ENCODE measurements around the gene CA7. TPM values are rescaled to one million over a fixed set of nuclear protein-coding genes. Genes with fewer than 3 reads are reported as not detected.

The CA7 gene
- total RNA-seq, 1 donor from 2014 or later, result not detected

GRCh38 chr16:66881560-66881959 lies 37.3 kb downstream of the CA7 start:
- Mint-ChIP-seq H3K27ac (ENCODE audit: unreplicated experiment) (no peak overlapping the region), H3K27me3 (ENCODE audit: low read depth) (no peaks in the 10 kb centered on the region)
- TF ChIP-seq, protein P1, sequence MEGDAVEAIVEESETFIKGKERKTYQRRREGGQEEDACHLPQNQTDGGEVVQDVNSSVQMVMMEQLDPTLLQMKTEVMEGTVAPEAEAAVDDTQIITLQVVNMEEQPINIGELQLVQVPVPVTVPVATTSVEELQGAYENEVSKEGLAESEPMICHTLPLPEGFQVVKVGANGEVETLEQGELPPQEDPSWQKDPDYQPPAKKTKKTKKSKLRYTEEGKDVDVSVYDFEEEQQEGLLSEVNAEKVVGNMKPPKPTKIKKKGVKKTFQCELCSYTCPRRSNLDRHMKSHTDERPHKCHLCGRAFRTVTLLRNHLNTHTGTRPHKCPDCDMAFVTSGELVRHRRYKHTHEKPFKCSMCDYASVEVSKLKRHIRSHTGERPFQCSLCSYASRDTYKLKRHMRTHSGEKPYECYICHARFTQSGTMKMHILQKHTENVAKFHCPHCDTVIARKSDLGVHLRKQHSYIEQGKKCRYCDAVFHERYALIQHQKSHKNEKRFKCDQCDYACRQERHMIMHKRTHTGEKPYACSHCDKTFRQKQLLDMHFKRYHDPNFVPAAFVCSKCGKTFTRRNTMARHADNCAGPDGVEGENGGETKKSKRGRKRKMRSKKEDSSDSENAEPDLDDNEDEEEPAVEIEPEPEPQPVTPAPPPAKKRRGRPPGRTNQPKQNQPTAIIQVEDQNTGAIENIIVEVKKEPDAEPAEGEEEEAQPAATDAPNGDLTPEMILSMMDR (conservative IDR thresholded peaks at IDR 0.05), result no peak

DNA sequence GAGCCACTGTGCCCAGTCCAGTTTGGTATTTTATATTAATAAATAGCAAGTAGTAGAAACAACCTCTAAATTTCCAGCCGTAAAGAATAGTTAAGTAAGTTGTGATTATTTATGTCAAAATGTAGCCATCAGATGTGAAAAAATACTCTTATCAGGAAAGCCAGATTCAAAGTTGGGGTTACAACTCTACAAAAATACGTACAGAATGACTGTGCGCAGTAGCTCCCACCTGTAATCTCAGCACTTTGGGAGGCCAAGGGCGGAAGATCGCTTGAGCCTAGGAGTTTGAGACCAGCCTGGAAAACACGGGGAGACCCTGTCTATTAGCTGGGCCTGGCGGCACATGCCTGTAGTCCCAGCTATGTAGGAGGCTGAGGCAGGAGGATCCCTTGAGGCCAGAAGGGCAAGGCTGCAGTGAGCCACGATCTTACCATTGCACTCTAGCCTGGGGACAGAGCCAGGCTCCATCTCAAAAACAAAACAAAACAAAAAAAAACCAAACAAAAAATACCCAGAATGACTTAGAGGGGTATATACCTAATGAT lies 37.8 kb downstream of the CA7 start:
- H3K4me3 Mint-ChIP-seq, result peak overlapping the region; percentile 77
- no peaks in the 10 kb centered on the region for H3K27me3 Mint-ChIP-seq (ENCODE audit: low read depth)
- H3K9me3 Mint-ChIP-seq, result no peaks in the 10 kb centered on the region
- peaks cover 29% of the 10 kb centered on the region for H3K4me1 Mint-ChIP-seq
- H3K27ac Mint-ChIP-seq (ENCODE audit: unreplicated experiment), result no peak overlapping the region
- DNase-seq (ENCODE audit: low read depth, low spot score), result no peak
- TF ChIP-seq, protein P1 (conservative IDR thresholded peaks at IDR 0.05), result no peak
- H3K36me3 Mint-ChIP-seq (ENCODE audit: low read depth), result no peaks in the 10 kb centered on the region

More at GRCh38 chr16:66881560-66881959, 37.3 kb downstream of the CA7 start:
- H3K9me3 Mint-ChIP-seq, result no peaks in the 10 kb centered on the region
- DNase-seq (ENCODE audit: low read depth, low spot score), result no peak
- H3K4me3 Mint-ChIP-seq, result peak overlapping the region; percentile 77
- peaks cover 29% of the 10 kb centered on the region for H3K4me1 Mint-ChIP-seq
- H3K36me3 Mint-ChIP-seq (ENCODE audit: low read depth), result no peaks in the 10 kb centered on the region

GRCh38 chr16:66882702-66883101 lies 38.5 kb downstream of the CA7 start:
- DNase-seq (ENCODE audit: low read depth, low spot score), result no peak
- Mint-ChIP-seq H3K27me3 (ENCODE audit: low read depth) (no peaks in the 10 kb centered on the region), H3K4me3 (peak overlapping the region; percentile 64), H3K36me3 (ENCODE audit: low read depth) (no peaks in the 10 kb centered on the region), H3K9me3 (no peaks in the 10 kb centered on the region), H3K27ac (ENCODE audit: unreplicated experiment) (no peak overlapping the region), H3K4me1 (peaks cover 29% of the 10 kb centered on the region)
- TF ChIP-seq, protein P1 (conservative IDR thresholded peaks at IDR 0.05), result no peak

DNA sequence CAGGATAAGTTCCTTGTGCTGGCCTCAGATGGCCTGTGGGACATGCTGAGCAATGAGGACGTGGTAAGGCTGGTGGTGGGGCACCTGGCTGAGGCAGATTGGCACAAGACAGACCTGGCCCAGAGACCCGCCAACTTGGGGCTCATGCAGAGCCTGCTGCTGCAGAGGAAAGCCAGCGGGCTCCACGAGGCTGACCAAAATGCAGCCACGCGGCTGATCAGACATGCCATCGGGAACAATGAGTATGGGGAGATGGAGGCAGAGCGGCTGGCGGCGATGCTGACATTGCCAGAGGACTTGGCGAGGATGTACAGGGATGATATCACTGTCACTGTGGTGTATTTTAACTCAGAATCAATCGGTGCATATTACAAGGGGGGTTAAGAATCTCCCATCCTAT lies 41.3 kb downstream of the CA7 start:
- TF ChIP-seq, protein P1 (conservative IDR thresholded peaks at IDR 0.05), result no peak
- Mint-ChIP-seq H3K4me3 (no peak overlapping the region), H3K9me3 (no peaks in the 10 kb centered on the region), H3K4me1 (peaks cover 8% of the 10 kb centered on the region), H3K36me3 (ENCODE audit: low read depth) (no peaks in the 10 kb centered on the region), H3K27ac (ENCODE audit: unreplicated experiment) (no peak overlapping the region), H3K27me3 (ENCODE audit: low read depth) (no peaks in the 10 kb centered on the region)
- no peak for DNase-seq (ENCODE audit: low read depth, low spot score)

DNA sequence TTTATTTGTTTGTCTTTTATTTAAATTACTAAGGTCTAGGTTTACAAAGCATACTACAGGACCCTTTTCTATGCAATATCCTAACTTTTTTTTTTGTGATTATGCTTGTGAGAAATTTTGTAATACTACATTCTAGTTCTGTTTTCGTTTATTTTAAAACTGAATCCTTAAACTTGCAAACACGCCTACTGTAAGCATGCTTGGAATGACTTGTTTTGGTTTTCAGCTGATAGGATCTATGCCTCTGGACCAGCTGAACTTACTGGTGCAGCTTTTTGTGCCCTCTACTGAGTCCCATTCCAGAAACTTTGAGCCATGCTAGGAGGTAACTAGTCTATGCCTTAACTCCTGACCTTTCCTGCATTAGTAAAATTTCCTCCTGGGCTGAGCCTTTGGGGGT lies 42.1 kb downstream of the CA7 start:
- no peaks in the 10 kb centered on the region for H3K9me3 Mint-ChIP-seq
- TF ChIP-seq, protein P1 (conservative IDR thresholded peaks at IDR 0.05), result no peak

More for the DNA sequence above, 42.1 kb downstream of the CA7 start:
- Mint-ChIP-seq H3K4me3 (no peak overlapping the region), H3K36me3 (ENCODE audit: low read depth) (no peaks in the 10 kb centered on the region), H3K27ac (ENCODE audit: unreplicated experiment) (no peak overlapping the region), H3K4me1 (peaks cover 7% of the 10 kb centered on the region), H3K27me3 (ENCODE audit: low read depth) (no peaks in the 10 kb centered on the region)
- DNase-seq (ENCODE audit: low read depth, low spot score), result no peak

All from neural crest cell (in vitro differentiated cells).